H1 (cell line): Measurements from ENCODE around the gene EN1. TPM values are rescaled to one million over a fixed set of nuclear protein-coding genes. Genes with fewer than 3 reads are reported as not detected.

Experiments used
- CTCF ChIA-PET: fragments of 300-600 bp; sonication (Branson Sonifier 250); formaldehyde crosslinking; loops from one replicate; lab custom pipeline; 2021; ENCODE audit not compliant: partially characterized antibody; lab: Charles Lee
- POLR2A ChIA-PET: fragments of 300-600 bp; sonication (Branson Sonifier 250); formaldehyde crosslinking; loops from one replicate; lab custom pipeline; 2021; ENCODE audit warnings: inconsistent platforms; ENCODE audit not compliant: partially characterized antibody; lab: Charles Lee
- DNase-seq, 2 experiments: peaks; one replicate each; pipeline versions ENCODE4 v3.0.0 to v3.0.0-alpha.2; 2010 to 2022; ENCODE audit warnings: low spot score in 2 of 2, low read depth in 1 of 2, mixed read lengths in 1 of 2
- FAIRE-seq: peaks from 2 replicates; lab custom pipeline; 2011; peaks lifted over from hg19 to GRCh38; lab: Jason Lieb, UNC
- H2AFZ ChIP-seq: 2 replicates; pipeline ENCODE4 v1.8.1; 2012; ENCODE audit warnings: low read length, inconsistent platforms
- H2AK5ac ChIP-seq: 2 replicates; pipeline ENCODE4 v1.6.1; 2013; ENCODE audit warnings: low read depth, low read length
- H2BK120ac ChIP-seq: replicated peaks from 2 replicates; pipeline ENCODE3; 2013; ENCODE audit warnings: low read depth, low read length, inconsistent platforms
- H2BK12ac ChIP-seq: 2 replicates; pipeline ENCODE4 v1.6.1; 2013; ENCODE audit warnings: low read depth, low read length
- H2BK15ac ChIP-seq: 2 replicates; pipeline ENCODE4 v1.6.1; 2013; ENCODE audit warnings: low read length
- H2BK20ac ChIP-seq: 2 replicates; pipeline ENCODE4 v1.6.1; 2013; ENCODE audit warnings: low read length
- H2BK5ac ChIP-seq: 2 replicates; pipeline ENCODE4 v1.6.1; 2013; ENCODE audit warnings: low read depth, low read length
- H3K14ac ChIP-seq: 2 replicates; pipeline ENCODE4 v1.6.1; 2013; ENCODE audit warnings: inconsistent platforms; ENCODE audit not compliant: insufficient read length
- H3K18ac ChIP-seq: 2 replicates; pipeline ENCODE4 v1.6.1; 2013; ENCODE audit warnings: low read length; ENCODE audit errors: extremely low read depth
- H3K23ac ChIP-seq: 2 replicates; pipeline ENCODE4 v1.6.1; 2013; ENCODE audit warnings: inconsistent platforms; ENCODE audit not compliant: insufficient read length
- H3K23me2 ChIP-seq: 2 replicates; pipeline ENCODE4 v1.6.1; 2013; ENCODE audit warnings: low read depth, low read length
- H3K27ac ChIP-seq: 2 replicates; pipeline ENCODE4 v1.6.1; 2011; ENCODE audit warnings: low read depth, low read length, inconsistent platforms
- H3K27me3 ChIP-seq, 4 experiments: replicated peaks in 1 of 4; 1 replicate in 1 of 4; 2 replicates in 3 of 4; pipeline versions ENCODE4 v1.6.1 to v1.8.1; 2011 to 2013; ENCODE audit warnings: low read length in 3 of 4, mild to moderate bottlenecking in 3 of 4, inconsistent platforms in 2 of 4, mixed read lengths in 2 of 4, moderate library complexity in 1 of 4; ENCODE audit not compliant: control insufficient read depth in 3 of 4, insufficient read depth in 3 of 4; ENCODE audit errors: extremely low read depth in 1 of 4
- H3K36me3 ChIP-seq, 4 experiments: 2 replicates each; pipeline versions ENCODE4 v1.6.1 to v1.8.1; 2011 to 2013; ENCODE audit warnings: mild to moderate bottlenecking in 4 of 4, low read length in 3 of 4, moderate library complexity in 2 of 4, control low read depth in 1 of 4, inconsistent platforms in 1 of 4; ENCODE audit not compliant: insufficient read depth in 4 of 4, control insufficient read depth in 2 of 4
- H3K4ac ChIP-seq: replicated peaks from 2 replicates; pipeline ENCODE3; 2013; ENCODE audit warnings: low read length, low read depth, mixed read lengths, inconsistent platforms; ENCODE audit not compliant: insufficient read length
- H3K4me1 ChIP-seq, 4 experiments: replicated peaks in 1 of 4; 1 replicate in 1 of 4; 2 replicates in 3 of 4; pipeline versions ENCODE4 v1.6.1 to v1.8.1; 2011 to 2013; ENCODE audit warnings: low read length in 3 of 4, inconsistent platforms in 2 of 4, mixed read lengths in 1 of 4; ENCODE audit not compliant: insufficient read depth in 4 of 4, control insufficient read depth in 3 of 4
- H3K4me2 ChIP-seq, 2 experiments: 2 replicates each; pipeline versions ENCODE4 v1.6.1 to v1.8.1; 2011 to 2013; ENCODE audit warnings: low read depth in 2 of 2, low read length in 2 of 2, control low read depth in 1 of 2, inconsistent platforms in 1 of 2, mild to moderate bottlenecking in 1 of 2; ENCODE audit not compliant: insufficient read depth in 1 of 2
- H3K4me3 ChIP-seq, 4 experiments: fragments of 200-600, 300-600 bp in 1 of 4; sonication (generic), shearing (Covaris generic), sonication (Bioruptor Twin) in 1 of 4; 2 replicates each; pipeline versions ENCODE4 v1.5.1 to v1.8.1; 2011 to 2016; ENCODE audit warnings: low read length in 4 of 4, low read depth in 3 of 4, control low read depth in 2 of 4, inconsistent platforms in 2 of 4, mild to moderate bottlenecking in 2 of 4, mixed read lengths in 1 of 4, moderate library complexity in 1 of 4; ENCODE audit not compliant: insufficient read depth in 2 of 4; ENCODE audit errors: extremely low read depth in 1 of 4
- H3K56ac ChIP-seq: replicated peaks from 2 replicates; pipeline ENCODE3; 2013; ENCODE audit warnings: low read depth, mild to moderate bottlenecking, mixed read lengths, low read length, inconsistent platforms; ENCODE audit not compliant: insufficient read length
- H3K79me1 ChIP-seq: 2 replicates; pipeline ENCODE4 v1.6.1; 2013; ENCODE audit warnings: low read depth, low read length, control low read depth
- H3K79me2 ChIP-seq, 2 experiments: 2 replicates each; pipeline versions ENCODE4 v1.6.1 to v1.8.1; 2012 to 2013; ENCODE audit warnings: low read length in 2 of 2, mild to moderate bottlenecking in 2 of 2, inconsistent platforms in 1 of 2; ENCODE audit not compliant: insufficient read depth in 2 of 2, control insufficient read depth in 1 of 2
- H3K9ac ChIP-seq, 4 experiments: replicated peaks in 1 of 4; 1 replicate in 1 of 4; 2 replicates in 3 of 4; pipeline versions ENCODE4 v1.6.1 to v1.8.1; 2011 to 2013; ENCODE audit warnings: low read depth in 3 of 4, low read length in 3 of 4, control low read depth in 2 of 4, mild to moderate bottlenecking in 2 of 4, moderate library complexity in 2 of 4, inconsistent platforms in 1 of 4; ENCODE audit errors: extremely low read depth in 1 of 4
- H3K9me3 ChIP-seq, 2 experiments: 2 replicates each; pipeline versions ENCODE4 v1.6.1 to v1.8.1; 2012 to 2013; ENCODE audit warnings: mild to moderate bottlenecking in 2 of 2, moderate library complexity in 2 of 2, control low read depth in 1 of 2, inconsistent platforms in 1 of 2, low read depth in 1 of 2, low read length in 1 of 2, mixed read lengths in 1 of 2; ENCODE audit not compliant: insufficient read depth in 2 of 2
- H4K20me1 ChIP-seq, 2 experiments: replicated peaks in 1 of 2; 2 replicates each; pipeline versions ENCODE3 to v1.8.1; 2011 to 2013; ENCODE audit warnings: inconsistent platforms in 2 of 2, low read length in 2 of 2, mild to moderate bottlenecking in 1 of 2; ENCODE audit not compliant: insufficient read depth in 2 of 2, control insufficient read depth in 1 of 2
- H4K5ac ChIP-seq: 2 replicates; pipeline ENCODE4 v1.6.1; 2013; ENCODE audit warnings: low read length, low read depth, mixed read lengths, inconsistent platforms; ENCODE audit not compliant: insufficient read length
- H4K8ac ChIP-seq: 2 replicates; pipeline ENCODE4 v1.8.0; 2013; ENCODE audit warnings: mild to moderate bottlenecking, moderate library complexity, low read length, inconsistent platforms; ENCODE audit not compliant: insufficient read depth; ENCODE audit errors: extremely low read depth
- H4K91ac ChIP-seq: replicated peaks from 2 replicates; pipeline ENCODE3; 2013; ENCODE audit warnings: low read length, mixed read lengths, inconsistent platforms; ENCODE audit not compliant: insufficient read length
- CBX8 ChIP-seq: fragments of 300-800, 300-1000 bp; sonication (generic); IDR thresholded peaks from 2 replicates; pipeline ENCODE4 v1.7.1; 2016; ENCODE audit warnings: low read depth, low read length, borderline replicate concordance
- CHD1 ChIP-seq: IDR thresholded peaks from 2 replicates; pipeline ENCODE4 v1.6.1; 2012; ENCODE audit warnings: low read depth, low read length, improper control_type of control experiment
- CTBP2 ChIP-seq: IDR thresholded peaks from 2 replicates; pipeline ENCODE4 v1.7.0; 2011; ENCODE audit warnings: borderline replicate concordance, mild to moderate bottlenecking, moderate library complexity, mixed read lengths, low read length; ENCODE audit not compliant: insufficient read depth, insufficient read length
- KDM4A ChIP-seq: IDR thresholded peaks from one replicate; pipeline ENCODE4 v1.7.1; 2012; ENCODE audit warnings: low read depth, mild to moderate bottlenecking, moderate library complexity, low read length, inconsistent platforms; ENCODE audit not compliant: severe bottlenecking
- RNF2 ChIP-seq: fragments of 200-900, 300-1000 bp; sonication (generic); IDR thresholded peaks from 2 replicates; pipeline ENCODE4 v1.7.1; 2016; ENCODE audit warnings: borderline replicate concordance, low read depth, mild to moderate bottlenecking, antibody characterized with exemption, low read length; ENCODE audit not compliant: poor library complexity, severe bottlenecking; ENCODE audit errors: missing control alignments
- SUZ12 ChIP-seq: fragments of 200-600 bp; sonication (generic); IDR thresholded peaks from 2 replicates; pipeline ENCODE4 v1.6.1; 2012; ENCODE audit warnings: mild to moderate bottlenecking, inconsistent platforms, low read length, moderate library complexity, mixed read lengths
- TBP ChIP-seq: IDR thresholded peaks from 2 replicates; pipeline ENCODE4 v1.6.1; 2011; ENCODE audit warnings: low read depth, low read length, improper control_type of control experiment
- WGBS, 2 experiments: shearing (Covaris generic) in 1 of 2; methylation state at CpG; one replicate each; pipeline versions ENCODE4 v1.1.6 to v1.1.7; 2013 to 2015; ENCODE audit warnings: low lambda C conversion rate in 2 of 2, mixed read lengths in 2 of 2, inconsistent platforms in 1 of 2, low coverage in 1 of 2, missing lambda C conversion rate in 1 of 2; ENCODE audit not compliant: insufficient replicate concordance in 2 of 2, insufficient coverage in 1 of 2, insufficient read length in 1 of 2; ENCODE audit errors: extremely low coverage in 1 of 2, missing lambda C conversion rate in 1 of 2; 5-methylcytosine and 5-hydroxymethylcytosine counted together
- polyA plus RNA-seq, 7 experiments: library from polyadenylated mRNA; depleted of rRNA in 3 of 7; stranded (reverse) in 5 of 7; unstranded in 2 of 7; fragments of >200 nt in 5 of 7; fragments of 200-250 nt in 2 of 7; gene quantifications; 1 replicate in 5 of 7; 2 replicates in 1 of 7; 4 replicates in 1 of 7; pipeline versions ENCODE4 v1.2.1 to v1.2.3, GENCODE V29; 2011 to 2013; ENCODE audit warnings: missing spikeins in 2 of 7, mixed read lengths in 2 of 7
- total RNA-seq: library from RNA; stranded (reverse); fragmentation: NEBNext Ultra II Directional; extraction: Animal tissue kit (Norgen Biotek cat#: 25700); gene quantifications from 2 replicates; pipeline ENCODE4 v1.2.1, GENCODE V29; 2021
- TF ChIP-seq, protein P1 (sequence below): IDR thresholded peaks from 2 replicates; pipeline ENCODE4 v1.6.1; 2012; ENCODE audit warnings: inconsistent platforms

The EN1 gene
- total and polyA plus RNA-seq, 2 of the 8 experiments (the other 6 are each of a cell fraction or from before 2014, with no cell fraction given), result not detected

- peaks cover 5% of the 10 kb centered on the region; the same call in 1 of the 2 replicates for H3K23me2 ChIP-seq
- H3K79me1 ChIP-seq, result no peaks in the 10 kb centered on the region
- no peak overlapping the region for H4K5ac ChIP-seq
- no peak overlapping the region for H3K9ac ChIP-seq
- H3K56ac ChIP-seq, result no peak overlapping the region
- H3K18ac ChIP-seq, result no peak overlapping the region; the same call in 1 of the 2 replicates
- no peak overlapping the region for H2BK120ac ChIP-seq
- no peak overlapping the region for H3K23ac ChIP-seq
- no peak overlapping the region for H3K27ac ChIP-seq
- H4K8ac ChIP-seq, result no peak overlapping the region
- WGBS, 2 experiments, result 5% methylated on average over 52 of the region's 52 CpGs; no CpG with 5 or more reads in 1 of the 2 experiments
- no peak overlapping the region for H2BK5ac ChIP-seq
- no peak overlapping the region for H2BK20ac ChIP-seq
- peaks cover 0 to 4% (median 0%) of the 10 kb centered on the region in 4 experiments; a peak in 1 of 8 replicates for H3K36me3 ChIP-seq
- peaks cover 92 to 99% (median 95%) of the 10 kb centered on the region in 4 experiments for H3K27me3 ChIP-seq
- peaks cover 2 to 47% (median 31%) of the 10 kb centered on the region in 4 experiments; a peak in 6 of 7 replicates for H3K4me1 ChIP-seq
- H3K4me3 ChIP-seq, result peak overlapping the region in 1 of 4 experiments; percentile 57; a peak in 1 of 8 replicates
- H2BK12ac ChIP-seq, result 0 out of 2 replicates have a peak overlapping the region, but pooled peaks have one; percentile 50
- FAIRE-seq, result no peak
- peaks cover 28 to 34% of the 10 kb centered on the region in 2 experiments for H4K20me1 ChIP-seq
- POLR2A ChIA-PET, result interaction anchor here (0.9 to 1.8 kb wide), 2 partner anchors 10 to 17 kb away, joined by 4 read pairs; no protein-coding TSS in a partner anchor
- H2AFZ ChIP-seq, result no peak overlapping the region
- H3K9me3 ChIP-seq, result no peaks in the 10 kb centered on the region
- H3K79me2 ChIP-seq, result no peaks in the 10 kb centered on the region
- CTCF ChIA-PET, result interaction anchor here (0.6 to 8.6 kb wide), 9 partner anchors 6 to 628 kb away, joined by 3 to 84 read pairs (median 7); no protein-coding TSS in a partner anchor
- H3K14ac ChIP-seq, result no peak overlapping the region
- H4K91ac ChIP-seq, result no peak overlapping the region
- H3K4me2 ChIP-seq, result peak overlapping the region; percentile 70 to 90; a peak in 3 of 4 replicates
- H3K4ac ChIP-seq, result no peak overlapping the region
- no peak overlapping the region for H2AK5ac ChIP-seq
- H2BK15ac ChIP-seq, result no peak overlapping the region
- peak in 1 of 2 experiments; percentile 48 for DNase-seq
- TF ChIP-seq, protein P1, sequence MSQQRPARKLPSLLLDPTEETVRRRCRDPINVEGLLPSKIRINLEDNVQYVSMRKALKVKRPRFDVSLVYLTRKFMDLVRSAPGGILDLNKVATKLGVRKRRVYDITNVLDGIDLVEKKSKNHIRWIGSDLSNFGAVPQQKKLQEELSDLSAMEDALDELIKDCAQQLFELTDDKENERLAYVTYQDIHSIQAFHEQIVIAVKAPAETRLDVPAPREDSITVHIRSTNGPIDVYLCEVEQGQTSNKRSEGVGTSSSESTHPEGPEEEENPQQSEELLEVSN, result no peak
- TF ChIP-seq CHD1 (no peak), SUZ12 (peak; percentile 72; the same call in 1 of the 2 replicates), CBX8 (peak; percentile 80; the same call in 1 of the 2 replicates), TBP (no peak), RNF2 (peak; percentile 85), KDM4A (no peak), CTBP2 (peak; percentile 25)
Observed at GRCh38 chr2:118849226-118850167, 2.0 kb upstream of the EN1 start.
